HEK293 (cell line): ENCODE results near the gene TSR3.
A peak's percentile ranks its signal among the peaks of the same experiment; 100 is the strongest.

Experiments
- GLI4 ChIP-seq: fragments of 450-650 bp; formaldehyde crosslinking; IDR thresholded peaks from 2 replicates; pipeline ENCODE4 v1.5.1; 2016; ENCODE audit warnings: missing biosample characterization, missing genetic modification characterization
- IKZF3 ChIP-seq: fragments of 450-650 bp; IDR thresholded peaks from 2 replicates; pipeline ENCODE4 v1.5.0; 2018; ENCODE audit warnings: missing biosample characterization, mild to moderate bottlenecking, missing genetic modification characterization, moderate library complexity
- KLF8 ChIP-seq: fragments of 450-650 bp; formaldehyde crosslinking; IDR thresholded peaks from 2 replicates; pipeline ENCODE4 v1.5.1; 2016; ENCODE audit warnings: missing biosample characterization, missing genetic modification characterization
- MZF1 ChIP-seq: fragments of 450-650 bp; formaldehyde crosslinking; IDR thresholded peaks from 2 replicates; pipeline ENCODE4 v1.5.1; 2017; ENCODE audit warnings: missing biosample characterization, missing genetic modification characterization, borderline replicate concordance
- SCRT2 ChIP-seq: fragments of 450-650 bp; formaldehyde crosslinking; IDR thresholded peaks from 2 replicates; pipeline ENCODE4 v1.5.1; 2016; ENCODE audit warnings: missing biosample characterization, missing genetic modification characterization
- SP7 ChIP-seq: fragments of 450-650 bp; formaldehyde crosslinking; IDR thresholded peaks from 2 replicates; pipeline ENCODE4 v1.5.1; 2016; ENCODE audit warnings: missing biosample characterization, missing genetic modification characterization
- TCF7L2 ChIP-seq: IDR thresholded peaks from 2 replicates; pipeline ENCODE4 v1.6.1; 2011; ENCODE audit warnings: low read depth, mild to moderate bottlenecking, inconsistent platforms, low read length, moderate library complexity, borderline replicate concordance
- ZBTB10 ChIP-seq: fragments of 450-650 bp; formaldehyde crosslinking; IDR thresholded peaks from 2 replicates; pipeline ENCODE4 v1.5.1; 2016; ENCODE audit warnings: missing biosample characterization, missing genetic modification characterization
- ZFP69B ChIP-seq: fragments of 450-650 bp; formaldehyde crosslinking; IDR thresholded peaks from 2 replicates; pipeline ENCODE4 v1.5.1; 2016; ENCODE audit warnings: missing biosample characterization, missing genetic modification characterization
- ZNF175 ChIP-seq: fragments of 450-650 bp; formaldehyde crosslinking; IDR thresholded peaks from 2 replicates; pipeline ENCODE4 v1.5.1; 2016; ENCODE audit warnings: missing biosample characterization, missing genetic modification characterization
- ZNF211 ChIP-seq: fragments of 450-650 bp; formaldehyde crosslinking; IDR thresholded peaks from 2 replicates; pipeline ENCODE4 v1.5.1; 2016; ENCODE audit warnings: low read depth, missing biosample characterization, missing genetic modification characterization
- ZNF214 ChIP-seq: fragments of 450-650 bp; formaldehyde crosslinking; IDR thresholded peaks from 2 replicates; pipeline ENCODE4 v1.5.1; 2017; ENCODE audit warnings: missing biosample characterization, mild to moderate bottlenecking, missing genetic modification characterization, borderline replicate concordance
- ZNF248 ChIP-seq: fragments of 450-650 bp; formaldehyde crosslinking; IDR thresholded peaks from 2 replicates; pipeline ENCODE4 v1.5.1; 2017; ENCODE audit warnings: missing biosample characterization, missing genetic modification characterization
- ZNF292 ChIP-seq: fragments of 450-650 bp; formaldehyde crosslinking; IDR thresholded peaks from 2 replicates; pipeline ENCODE4 v1.5.1; 2016; ENCODE audit warnings: low read depth, missing biosample characterization, missing genetic modification characterization, borderline replicate concordance
- ZNF518A ChIP-seq: fragments of 450-650 bp; formaldehyde crosslinking; conservative IDR thresholded peaks from 2 replicates; pipeline ENCODE4 v1.5.1; 2016; ENCODE audit warnings: low read depth, missing biosample characterization, missing genetic modification characterization
- ZNF530 ChIP-seq: fragments of 450-650 bp; formaldehyde crosslinking; IDR thresholded peaks from 2 replicates; pipeline ENCODE4 v1.5.1; 2016; ENCODE audit warnings: low read depth, missing biosample characterization, missing genetic modification characterization
- ZNF548 ChIP-seq: fragments of 450-650 bp; formaldehyde crosslinking; IDR thresholded peaks from 2 replicates; pipeline ENCODE4 v1.5.1; 2016; ENCODE audit warnings: missing biosample characterization, missing genetic modification characterization
- ZNF555 ChIP-seq: fragments of 450-650 bp; formaldehyde crosslinking; conservative IDR thresholded peaks from 2 replicates; pipeline ENCODE4 v1.5.1; 2017; ENCODE audit warnings: missing biosample characterization, mild to moderate bottlenecking, missing genetic modification characterization, inconsistent platforms
- ZNF791 ChIP-seq: fragments of 450-650 bp; formaldehyde crosslinking; IDR thresholded peaks from 2 replicates; pipeline ENCODE4 v1.5.1; 2016; ENCODE audit warnings: missing biosample characterization, missing genetic modification characterization
- ZNF792 ChIP-seq: fragments of 450-650 bp; formaldehyde crosslinking; IDR thresholded peaks from 2 replicates; pipeline ENCODE4 v1.5.1; 2016; ENCODE audit warnings: missing biosample characterization, missing genetic modification characterization
- ZNF837 ChIP-seq: fragments of 450-650 bp; formaldehyde crosslinking; IDR thresholded peaks from 2 replicates; pipeline ENCODE4 v1.5.1; 2016; ENCODE audit warnings: missing biosample characterization, missing genetic modification characterization
- TF ChIP-seq, protein P1 (sequence below): fragments of 450-650 bp; formaldehyde crosslinking; IDR thresholded peaks from 2 replicates; pipeline ENCODE4; 2016; ENCODE audit warnings: missing biosample characterization, missing genetic modification characterization
- TF ChIP-seq, protein P2 (sequence below): fragments of 450-650 bp; formaldehyde crosslinking; IDR thresholded peaks from 2 replicates; pipeline ENCODE4 v1.5.1; 2016; ENCODE audit warnings: missing biosample characterization, missing genetic modification characterization, borderline replicate concordance
- TF ChIP-seq, protein P3 (sequence below): fragments of 450-650 bp; formaldehyde crosslinking; IDR thresholded peaks from 2 replicates; pipeline ENCODE4 v1.5.1; 2016; ENCODE audit warnings: missing biosample characterization, missing genetic modification characterization
- TF ChIP-seq, protein P4 (sequence below): fragments of 450-650 bp; IDR thresholded peaks from 2 replicates; pipeline ENCODE4 v1.5.1; 2018; ENCODE audit warnings: missing biosample characterization, mild to moderate bottlenecking, missing genetic modification characterization

Gene TSR3

GRCh38 chr16:1308036-1308976, 43.4 kb downstream of the TSR3 start (continued):
- TF ChIP-seq ZNF518A (tag by site-specific recombination), result no peak
- TF ChIP-seq SCRT2, result no peak
- TF ChIP-seq ZNF248 (tag by site-specific recombination), result no peak
- no peak for TF ChIP-seq ZNF214 (tag by site-specific recombination)
- TF ChIP-seq MZF1, result peak; percentile 28; the same call in 1 of the 2 replicates
- TF ChIP-seq ZNF837 (tag by site-specific recombination), result peak; percentile 21; the same call in 1 of the 2 replicates
- no peak for TF ChIP-seq ZNF791
- TF ChIP-seq, protein P1, sequence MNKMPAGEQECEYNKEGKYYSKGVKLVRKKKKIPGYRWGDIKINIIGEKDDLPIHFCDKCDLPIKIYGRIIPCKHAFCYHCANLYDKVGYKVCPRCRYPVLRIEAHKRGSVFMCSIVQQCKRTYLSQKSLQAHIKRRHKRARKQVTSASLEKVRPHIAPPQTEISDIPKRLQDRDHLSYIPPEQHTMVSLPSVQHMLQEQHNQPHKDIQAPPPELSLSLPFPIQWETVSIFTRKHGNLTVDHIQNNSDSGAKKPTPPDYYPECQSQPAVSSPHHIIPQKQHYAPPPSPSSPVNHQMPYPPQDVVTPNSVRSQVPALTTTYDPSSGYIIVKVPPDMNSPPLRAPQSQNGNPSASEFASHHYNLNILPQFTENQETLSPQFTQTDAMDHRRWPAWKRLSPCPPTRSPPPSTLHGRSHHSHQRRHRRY (tag by site-specific recombination), result no peak
- TF ChIP-seq KLF8, result peak; percentile 19; the same call in 1 of the 2 replicates
- TF ChIP-seq, protein P2, sequence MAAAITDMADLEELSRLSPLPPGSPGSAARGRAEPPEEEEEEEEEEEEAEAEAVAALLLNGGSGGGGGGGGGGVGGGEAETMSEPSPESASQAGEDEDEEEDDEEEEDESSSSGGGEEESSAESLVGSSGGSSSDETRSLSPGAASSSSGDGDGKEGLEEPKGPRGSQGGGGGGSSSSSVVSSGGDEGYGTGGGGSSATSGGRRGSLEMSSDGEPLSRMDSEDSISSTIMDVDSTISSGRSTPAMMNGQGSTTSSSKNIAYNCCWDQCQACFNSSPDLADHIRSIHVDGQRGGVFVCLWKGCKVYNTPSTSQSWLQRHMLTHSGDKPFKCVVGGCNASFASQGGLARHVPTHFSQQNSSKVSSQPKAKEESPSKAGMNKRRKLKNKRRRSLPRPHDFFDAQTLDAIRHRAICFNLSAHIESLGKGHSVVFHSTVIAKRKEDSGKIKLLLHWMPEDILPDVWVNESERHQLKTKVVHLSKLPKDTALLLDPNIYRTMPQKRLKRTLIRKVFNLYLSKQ (tag by site-specific recombination), result no peak
- TF ChIP-seq ZNF792 (tag by site-specific recombination), result no peak
- no peak for TF ChIP-seq ZNF548
- TF ChIP-seq IKZF3 (tag by site-specific recombination), result peak; percentile 34; the same call in 1 of the 2 replicates
- TF ChIP-seq SP7 (tag by site-specific recombination), result no peak
- no peak; the same call in 1 of the 2 replicates for TF ChIP-seq ZFP69B (tag by site-specific recombination)
- TF ChIP-seq ZNF292 (tag by site-specific recombination), result no peak
- 0 out of 2 replicates have a peak, but pooled peaks have one; percentile 12 for TF ChIP-seq GLI4 (tag by site-specific recombination)
- TF ChIP-seq ZNF175 (tag by site-specific recombination), result no peak
- TF ChIP-seq ZNF530, result no peak
- TF ChIP-seq ZNF555 (tag by site-specific recombination), result no peak
- TF ChIP-seq, protein P3, sequence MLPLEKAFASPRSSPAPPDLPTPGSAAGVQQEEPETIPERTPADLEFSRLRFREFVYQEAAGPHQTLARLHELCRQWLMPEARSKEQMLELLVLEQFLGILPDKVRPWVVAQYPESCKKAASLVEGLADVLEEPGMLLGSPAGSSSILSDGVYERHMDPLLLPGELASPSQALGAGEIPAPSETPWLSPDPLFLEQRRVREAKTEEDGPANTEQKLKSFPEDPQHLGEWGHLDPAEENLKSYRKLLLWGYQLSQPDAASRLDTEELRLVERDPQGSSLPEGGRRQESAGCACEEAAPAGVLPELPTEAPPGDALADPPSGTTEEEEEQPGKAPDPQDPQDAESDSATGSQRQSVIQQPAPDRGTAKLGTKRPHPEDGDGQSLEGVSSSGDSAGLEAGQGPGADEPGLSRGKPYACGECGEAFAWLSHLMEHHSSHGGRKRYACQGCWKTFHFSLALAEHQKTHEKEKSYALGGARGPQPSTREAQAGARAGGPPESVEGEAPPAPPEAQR (tag by site-specific recombination), result no peak
- no peak for TF ChIP-seq ZNF211 (tag by site-specific recombination)
- no peak for TF ChIP-seq TCF7L2
- TF ChIP-seq, protein P4, sequence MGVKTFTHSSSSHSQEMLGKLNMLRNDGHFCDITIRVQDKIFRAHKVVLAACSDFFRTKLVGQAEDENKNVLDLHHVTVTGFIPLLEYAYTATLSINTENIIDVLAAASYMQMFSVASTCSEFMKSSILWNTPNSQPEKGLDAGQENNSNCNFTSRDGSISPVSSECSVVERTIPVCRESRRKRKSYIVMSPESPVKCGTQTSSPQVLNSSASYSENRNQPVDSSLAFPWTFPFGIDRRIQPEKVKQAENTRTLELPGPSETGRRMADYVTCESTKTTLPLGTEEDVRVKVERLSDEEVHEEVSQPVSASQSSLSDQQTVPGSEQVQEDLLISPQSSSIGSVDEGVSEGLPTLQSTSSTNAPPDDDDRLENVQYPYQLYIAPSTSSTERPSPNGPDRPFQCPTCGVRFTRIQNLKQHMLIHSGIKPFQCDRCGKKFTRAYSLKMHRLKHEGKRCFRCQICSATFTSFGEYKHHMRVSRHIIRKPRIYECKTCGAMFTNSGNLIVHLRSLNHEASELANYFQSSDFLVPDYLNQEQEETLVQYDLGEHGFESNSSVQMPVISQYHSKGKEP (tag by site-specific recombination), result no peak
- TF ChIP-seq ZBTB10, result no peak
